ENCODE results near the gene TNK2.
"Not testable (repeated sequence)": the region's sequence is repeated elsewhere in the genome, so short reads cannot be mapped to it uniquely, and the experiment has no call there.

The TNK2 gene

DNA sequence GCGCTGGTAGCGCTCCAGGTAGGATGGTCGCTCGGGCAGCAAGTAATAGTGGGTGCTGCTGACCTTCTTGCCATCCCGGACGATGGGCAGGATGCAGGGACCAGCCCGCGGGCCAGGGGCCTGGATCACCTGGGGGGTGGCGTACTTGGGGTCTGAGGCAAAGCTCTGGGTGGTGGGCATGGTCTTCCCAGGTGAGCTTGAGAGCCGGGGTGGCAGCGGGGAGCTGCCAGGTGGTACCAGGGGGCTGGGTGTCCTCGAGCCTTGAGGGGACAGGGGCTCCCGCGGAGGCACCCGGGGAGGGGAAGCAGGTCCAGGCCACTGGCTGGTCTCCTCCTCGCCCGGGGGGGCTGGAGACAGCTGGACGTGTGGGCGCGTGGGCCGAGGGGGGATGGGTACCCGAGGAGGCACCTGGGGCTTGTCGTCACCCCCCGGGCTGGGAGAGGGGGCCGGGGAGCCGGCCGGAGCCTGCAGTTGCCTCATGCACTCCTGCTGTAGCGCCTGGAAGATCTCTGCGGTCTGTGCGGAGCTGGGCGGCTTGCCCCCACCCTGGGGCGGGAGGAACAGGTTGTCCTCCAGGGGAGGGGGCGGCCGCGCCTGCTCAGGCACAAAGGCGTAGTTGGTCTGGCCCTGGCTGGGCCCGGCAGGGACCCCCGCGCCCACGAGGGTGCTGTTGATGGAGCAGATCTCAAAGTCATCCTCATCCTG lies 40.6 kb downstream of the TNK2 start:
- DNase-seq, result no peak

DNA sequence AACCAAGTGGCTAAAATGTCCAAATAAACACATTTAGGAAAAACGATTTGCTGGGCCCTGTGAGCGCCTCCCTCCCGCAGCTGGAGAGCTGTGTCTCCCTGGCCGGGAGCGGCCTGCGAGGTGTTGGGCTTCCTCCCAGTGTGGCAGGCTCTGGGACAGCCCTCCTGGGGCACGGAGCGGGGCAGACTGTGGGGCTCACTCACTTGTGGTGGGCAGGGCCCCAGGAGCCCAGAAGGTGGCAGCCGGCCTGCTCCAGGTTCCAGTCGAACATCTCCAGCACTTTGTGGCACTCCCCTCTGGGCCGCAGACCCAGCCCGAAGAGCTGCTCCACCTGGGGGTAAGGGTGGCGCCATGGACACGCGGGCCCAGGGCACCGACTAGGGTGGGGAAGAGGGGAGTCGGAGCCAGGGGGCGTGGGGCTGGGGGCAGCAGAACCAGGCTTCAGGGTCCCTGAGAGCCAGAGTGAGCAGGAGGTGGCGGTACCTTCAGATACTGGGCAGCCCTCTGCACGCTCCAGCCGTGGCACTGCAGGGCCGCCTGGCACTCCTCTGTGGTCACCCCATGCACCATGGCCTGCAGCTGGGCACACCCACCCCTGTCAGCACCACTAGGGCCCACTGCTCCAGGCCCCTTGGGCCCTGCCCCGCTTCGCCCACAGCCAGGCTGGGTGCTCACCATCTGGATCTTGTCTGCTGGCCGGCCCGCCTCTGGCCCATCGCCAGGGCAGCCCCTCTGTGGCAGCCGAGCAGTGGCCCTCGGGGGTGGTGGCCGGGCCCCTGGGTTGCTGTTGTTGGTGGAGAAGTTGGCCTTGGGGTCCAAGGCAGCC lies 41.5 kb downstream of the TNK2 start:
- no peak for DNase-seq

DNA sequence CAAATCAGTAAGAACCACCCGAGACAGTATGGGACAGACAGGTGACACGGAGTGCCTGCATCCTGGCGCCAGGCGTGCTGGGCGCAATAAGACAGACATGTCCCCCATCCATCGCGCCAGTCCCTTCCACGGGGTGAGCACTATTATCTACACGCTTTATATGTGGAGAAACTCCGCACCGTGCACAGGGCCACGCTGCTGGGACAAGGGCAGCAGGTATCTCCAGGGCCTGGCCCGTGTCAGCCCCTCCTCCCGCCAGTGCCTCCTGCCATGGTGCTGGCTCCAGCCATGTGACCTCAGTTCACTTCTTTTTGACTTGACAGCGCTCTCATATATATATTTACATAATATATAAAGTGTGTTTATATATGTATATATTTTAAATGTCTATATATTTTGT lies 42.6 kb downstream of the TNK2 start:
- no peak for DNase-seq

DNA sequence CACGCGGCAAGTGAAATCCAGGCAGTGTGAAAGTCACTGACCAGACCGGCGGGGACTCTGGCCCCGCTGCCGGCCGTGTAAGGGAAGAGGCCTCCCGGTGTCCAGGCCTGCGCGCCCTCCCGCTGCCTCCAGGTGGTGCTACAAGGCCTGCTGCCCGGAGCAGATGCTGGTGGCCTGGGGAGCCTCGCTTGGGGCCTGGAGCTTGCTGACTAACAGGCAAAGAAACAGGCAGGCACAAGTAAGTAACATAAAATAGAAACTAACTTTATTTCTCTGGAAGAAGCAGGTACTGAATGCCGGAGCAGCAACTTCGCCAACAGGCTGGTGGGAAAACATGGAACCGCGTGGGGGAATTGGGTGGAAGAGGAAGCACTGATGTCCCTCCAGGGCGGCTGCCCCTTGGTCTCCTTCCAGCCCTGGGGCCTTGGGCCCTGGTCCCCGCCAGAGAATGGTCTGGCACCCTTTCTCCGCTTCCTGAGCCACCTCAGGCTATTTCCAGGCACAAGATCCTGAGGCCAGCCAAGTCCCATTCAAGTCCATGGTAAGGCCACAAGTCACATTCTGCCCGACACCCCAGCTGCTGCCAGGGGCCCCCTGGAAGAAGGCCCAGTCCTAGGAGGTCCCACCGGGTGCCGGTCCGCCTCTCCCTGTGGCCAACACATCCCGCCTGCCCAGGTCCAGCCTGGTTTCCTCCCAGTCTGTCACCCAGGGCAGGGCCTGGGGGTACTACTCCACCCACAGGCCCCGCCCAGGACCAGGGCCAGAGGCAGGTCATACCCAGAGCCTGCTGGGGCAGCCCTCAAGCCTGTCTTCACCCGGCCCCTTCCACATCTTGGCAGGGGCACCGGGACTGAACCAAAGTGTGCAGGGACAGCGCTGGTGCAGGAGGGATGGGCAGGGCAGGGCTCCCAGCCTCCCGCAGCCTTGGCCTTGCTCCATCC lies 45.0 kb downstream of the TNK2 start:
- DNase-seq, result no peak

DNA sequence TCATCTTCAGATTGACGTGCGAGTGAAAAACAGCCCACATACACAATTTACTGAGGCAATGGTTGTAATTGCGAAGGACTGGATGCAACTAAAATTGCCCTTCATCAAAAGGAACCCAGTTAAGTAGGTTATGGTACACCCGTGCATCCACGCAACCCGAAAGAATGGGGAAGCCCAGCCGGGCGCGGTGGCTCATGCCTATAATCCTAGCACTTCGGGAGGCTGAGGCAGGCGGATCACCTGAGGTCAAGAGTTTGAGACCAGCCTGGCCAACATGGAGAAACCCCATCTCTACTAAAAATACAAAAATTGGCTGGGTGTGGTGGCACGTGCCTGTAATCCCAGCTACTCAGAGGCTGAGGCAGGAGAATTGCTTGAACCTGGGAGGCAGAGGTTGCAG lies 46.0 kb downstream of the TNK2 start:
- not testable (repeated sequence) for DNase-seq

DNA sequence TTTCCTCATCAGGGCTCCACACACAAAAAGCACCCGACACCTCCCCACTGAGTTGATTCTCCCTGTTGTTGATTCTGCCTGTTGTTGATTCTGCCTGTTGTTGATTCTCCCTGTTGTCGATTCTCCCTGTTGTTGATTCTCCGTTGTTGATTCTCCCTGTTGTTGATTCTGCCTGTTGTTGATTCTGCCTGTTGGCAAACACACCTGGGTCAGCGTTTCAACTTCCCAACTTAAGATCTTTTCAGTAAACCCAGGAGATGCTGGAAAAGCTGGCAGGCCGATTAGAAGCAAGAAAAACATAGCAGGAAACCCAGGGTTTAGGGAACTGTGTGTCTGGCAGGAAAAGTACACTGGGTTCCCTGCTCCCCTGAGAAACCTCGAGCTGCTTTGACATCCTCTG lies 47.9 kb downstream of the TNK2 start:
- no peak for DNase-seq

DNA sequence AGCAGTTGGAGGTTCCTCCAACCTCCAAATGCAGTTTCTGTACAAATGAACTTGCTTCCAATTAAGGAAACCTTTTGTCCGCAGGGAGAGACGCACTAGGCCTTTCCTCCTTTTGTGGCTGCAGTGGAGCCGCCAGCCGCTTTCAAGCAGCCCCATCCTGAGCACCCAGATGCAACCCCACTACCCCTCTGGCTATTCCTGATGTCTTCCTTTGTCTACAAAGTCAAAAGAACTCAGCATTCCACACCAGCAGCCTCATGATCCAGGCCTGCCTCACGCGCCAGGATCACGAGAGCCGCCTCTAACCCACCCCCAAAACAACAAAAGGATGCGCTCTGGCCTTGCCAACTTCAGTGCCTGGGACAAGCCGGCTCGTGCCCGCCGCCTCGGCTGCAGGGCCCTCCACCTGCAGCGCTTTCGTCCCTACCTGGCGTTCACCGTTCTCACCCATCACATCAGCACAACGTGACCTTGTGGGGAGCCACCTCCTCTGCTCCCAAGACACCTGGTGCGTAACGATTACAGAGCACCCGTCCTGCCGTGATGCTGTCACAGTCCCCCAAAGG lies 48.4 kb downstream of the TNK2 start:
- no peak for DNase-seq

DNA sequence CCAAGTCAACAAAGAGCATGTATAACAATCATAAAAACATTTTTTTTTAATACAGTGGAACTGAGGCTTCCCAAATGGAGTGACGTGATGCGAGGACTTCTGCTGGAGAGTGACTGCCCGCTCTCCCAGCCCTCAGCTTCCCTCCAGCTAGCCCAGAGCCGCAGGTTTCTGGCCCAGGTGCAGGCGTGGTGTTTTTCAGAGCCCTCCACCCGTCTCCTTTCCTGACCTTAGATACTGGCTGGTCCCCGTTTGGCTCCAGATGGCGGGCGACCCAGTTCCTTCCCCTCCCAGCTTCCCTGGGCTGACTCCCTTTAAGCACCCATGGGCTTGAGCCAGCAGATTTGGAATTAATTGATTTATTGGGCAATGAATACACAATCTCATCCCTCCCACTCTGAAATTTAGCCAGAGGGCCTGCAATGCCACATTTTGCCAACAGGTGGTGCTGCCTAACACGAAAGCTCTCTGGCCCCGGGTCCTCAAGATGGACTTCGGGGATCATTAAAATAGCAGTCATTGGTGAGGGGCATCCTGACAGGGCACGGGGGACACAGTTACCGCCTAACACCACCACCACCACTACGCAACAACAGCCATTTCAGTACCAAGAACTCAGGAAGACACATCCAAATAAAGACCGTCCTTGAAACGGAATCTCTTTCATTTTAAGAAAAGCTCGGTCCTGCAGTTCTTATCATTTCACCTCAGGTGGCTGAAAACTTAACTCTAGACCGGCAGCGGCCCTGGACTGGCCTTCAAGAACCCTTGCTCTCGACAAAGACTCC lies 49.1 kb downstream of the TNK2 start:
- DNase-seq, result peak; percentile 39

DNA sequence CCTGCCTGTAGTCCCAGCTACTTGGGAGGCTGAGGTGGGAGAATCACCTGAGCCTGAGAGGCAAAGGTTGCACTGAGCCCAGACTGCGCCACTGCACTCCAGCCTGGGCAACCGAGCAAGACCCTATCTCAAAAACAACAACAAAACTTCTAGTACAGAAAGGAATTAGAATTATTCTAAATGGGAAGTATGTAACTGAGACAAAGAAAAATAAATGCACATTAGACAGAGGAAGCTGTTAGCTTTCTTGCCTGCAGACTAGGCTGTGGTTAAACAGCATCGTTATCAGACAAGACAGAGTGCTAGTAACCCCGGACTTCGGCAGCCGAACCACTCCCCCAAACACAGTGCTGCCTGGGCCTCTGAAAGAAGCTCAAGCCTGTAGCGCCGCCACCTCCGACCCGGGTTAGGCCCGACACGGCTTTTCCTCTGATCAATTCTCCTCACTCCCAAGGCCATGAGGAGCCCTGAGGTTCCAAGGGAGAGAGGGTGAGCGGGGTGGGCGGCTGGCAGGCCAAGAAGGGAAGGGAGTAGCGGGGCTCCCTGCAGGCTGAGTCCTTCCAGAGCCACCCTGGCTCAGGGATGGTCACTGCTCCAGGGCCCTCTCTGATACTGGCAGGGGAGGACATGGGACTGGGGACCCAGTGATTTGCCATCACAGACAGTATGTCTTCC lies 51.8 kb downstream of the TNK2 start:
- DNase-seq, result no peak

DNA sequence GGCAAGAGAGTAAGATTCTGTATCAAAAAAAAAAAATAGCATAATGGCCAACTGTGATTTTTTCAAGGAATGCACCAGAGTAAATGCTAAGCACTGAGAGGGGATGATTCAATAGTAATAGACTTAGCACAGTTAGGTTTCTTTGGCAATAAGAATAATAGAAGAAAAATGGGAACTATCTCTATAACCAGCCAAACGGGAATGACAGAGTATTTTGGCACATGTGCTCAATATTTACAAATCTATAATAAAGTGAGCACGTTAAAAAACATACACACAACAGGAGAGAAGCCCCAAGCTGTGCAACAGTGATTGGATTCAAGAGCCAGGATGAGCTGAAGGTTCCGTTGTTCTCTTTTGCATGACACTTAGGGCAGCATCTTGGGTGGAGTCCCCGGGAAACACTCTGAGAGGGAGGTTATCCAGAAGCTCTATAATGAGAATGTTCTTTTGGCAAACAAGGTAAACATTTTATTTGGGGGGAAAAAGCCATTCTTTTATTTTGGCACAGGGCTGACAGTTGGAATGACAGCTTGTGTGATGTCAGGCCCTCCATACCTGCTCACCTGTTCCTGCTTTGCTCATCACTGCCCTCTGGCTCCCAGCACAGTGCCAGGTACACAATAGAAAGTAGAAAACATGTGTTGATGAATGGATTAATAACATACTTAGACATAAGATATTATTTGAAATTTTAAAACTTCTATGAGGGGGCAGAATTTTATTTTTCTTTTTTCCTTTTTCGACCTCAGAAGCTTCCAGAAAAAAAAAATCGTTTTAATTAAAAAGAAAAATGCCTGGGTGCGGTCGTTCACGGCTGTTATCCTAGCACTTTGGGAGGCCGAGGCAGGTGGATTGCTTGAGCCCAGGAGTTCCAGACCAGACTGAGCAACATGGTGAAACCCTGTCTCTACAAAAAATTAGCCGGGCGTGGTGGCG lies 52.6 kb downstream of the TNK2 start:
- no peak for DNase-seq

DNA sequence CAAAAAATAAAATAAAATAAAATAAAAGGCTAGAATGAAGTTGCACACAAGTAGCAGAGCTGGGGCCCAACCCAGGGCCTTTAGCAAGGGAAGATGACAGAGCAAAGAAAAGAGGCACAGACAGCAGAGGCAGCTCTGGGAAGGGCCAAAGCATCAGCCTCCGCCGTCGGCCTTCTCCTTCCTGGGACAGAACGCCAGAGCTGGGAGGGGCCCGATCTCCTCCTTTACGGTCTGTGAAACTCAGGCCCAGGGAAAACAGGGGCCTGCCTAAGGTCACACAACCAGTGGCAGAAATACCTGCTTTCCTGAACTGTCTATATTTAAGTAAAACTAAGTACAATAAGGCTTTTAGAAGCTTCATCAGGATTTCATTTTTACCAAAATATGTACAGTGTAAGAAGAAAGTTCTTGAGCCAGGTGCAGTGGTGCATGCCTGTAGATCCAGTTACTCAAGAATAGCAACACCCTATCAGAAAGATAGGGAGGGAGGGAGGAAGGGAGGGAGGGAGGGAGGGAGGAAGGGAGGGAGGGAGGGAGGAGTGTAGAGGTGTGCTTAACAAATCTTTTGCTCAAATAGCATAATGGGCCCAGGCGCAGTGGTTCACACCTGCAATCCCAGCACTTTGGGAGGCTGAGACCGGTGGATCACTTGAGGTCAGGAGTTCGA lies 53.6 kb downstream of the TNK2 start:
- DNase-seq, result no peak

DNA sequence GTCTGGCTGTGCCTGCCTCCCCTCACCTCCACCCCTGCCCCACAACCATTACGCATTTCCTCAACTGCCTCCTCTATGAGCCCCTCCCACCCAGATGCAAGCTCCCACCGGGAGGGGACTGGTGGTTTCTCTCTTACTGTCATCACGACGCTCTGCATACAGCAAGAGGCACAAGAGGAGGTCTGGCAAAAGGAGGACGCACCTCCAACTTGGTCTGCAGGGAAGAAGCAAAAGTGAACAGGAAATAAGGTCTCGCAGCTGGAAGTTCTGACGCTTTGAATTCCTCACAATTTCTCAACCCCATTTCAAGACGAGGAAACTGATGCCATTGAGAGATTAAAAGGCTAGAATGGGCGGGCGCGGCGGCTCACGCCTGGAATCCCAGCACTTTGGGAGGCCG lies 54.4 kb downstream of the TNK2 start:
- DNase-seq, result no peak

DNA sequence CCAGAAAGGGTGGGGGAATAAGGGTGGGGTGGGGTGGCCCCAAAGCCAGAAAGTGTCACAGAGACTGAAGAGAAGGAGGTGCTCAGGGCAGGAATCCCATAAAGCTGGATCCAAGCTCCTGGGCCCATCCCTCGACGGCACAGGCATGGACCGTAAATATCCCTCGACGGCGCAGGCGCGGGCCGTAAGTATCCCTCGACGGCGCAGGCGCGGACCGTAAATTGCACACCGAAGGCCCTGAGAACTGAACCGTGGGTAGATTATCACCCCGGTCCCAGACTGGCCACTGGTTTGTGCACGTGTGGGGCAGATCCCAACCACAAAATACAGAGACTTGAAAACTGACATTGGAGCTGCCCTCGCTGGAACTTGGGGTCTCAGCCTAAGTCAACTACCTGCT lies 55.3 kb downstream of the TNK2 start:
- no peak for DNase-seq

DNA sequence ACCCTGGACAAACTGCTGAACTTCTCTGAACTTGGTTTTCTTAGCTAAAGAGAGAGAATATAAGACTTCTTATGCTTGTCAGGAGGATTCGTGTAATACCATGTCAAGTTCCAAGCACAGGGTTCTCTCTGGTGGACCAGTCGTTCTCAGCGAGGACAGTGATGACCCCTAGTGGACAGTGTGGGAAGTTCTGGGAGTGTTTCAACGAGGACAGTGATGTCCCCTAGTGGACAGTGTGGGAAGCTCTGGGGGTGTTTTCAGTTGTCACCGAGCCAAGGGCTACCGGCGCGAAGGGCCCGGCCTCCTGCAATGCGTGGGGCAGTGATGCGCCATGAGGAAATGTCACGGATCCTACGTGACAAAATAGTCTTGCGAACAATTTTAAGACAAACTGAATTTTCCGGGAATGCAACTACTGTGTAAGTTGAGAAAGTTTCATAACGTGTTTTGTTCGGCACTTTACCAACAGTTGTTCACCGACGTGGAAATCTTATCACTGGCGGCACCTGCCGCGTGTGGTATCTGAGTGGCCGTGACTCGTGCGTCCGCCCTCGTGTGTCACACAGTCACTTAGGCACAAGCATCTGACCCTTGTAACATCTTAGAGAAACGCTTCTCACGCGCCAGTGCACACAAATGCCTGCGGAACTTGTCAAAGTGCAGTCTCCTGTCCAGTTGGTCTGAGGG lies 57.4 kb downstream of the TNK2 start:
- peak; percentile 51 for DNase-seq

DNA sequence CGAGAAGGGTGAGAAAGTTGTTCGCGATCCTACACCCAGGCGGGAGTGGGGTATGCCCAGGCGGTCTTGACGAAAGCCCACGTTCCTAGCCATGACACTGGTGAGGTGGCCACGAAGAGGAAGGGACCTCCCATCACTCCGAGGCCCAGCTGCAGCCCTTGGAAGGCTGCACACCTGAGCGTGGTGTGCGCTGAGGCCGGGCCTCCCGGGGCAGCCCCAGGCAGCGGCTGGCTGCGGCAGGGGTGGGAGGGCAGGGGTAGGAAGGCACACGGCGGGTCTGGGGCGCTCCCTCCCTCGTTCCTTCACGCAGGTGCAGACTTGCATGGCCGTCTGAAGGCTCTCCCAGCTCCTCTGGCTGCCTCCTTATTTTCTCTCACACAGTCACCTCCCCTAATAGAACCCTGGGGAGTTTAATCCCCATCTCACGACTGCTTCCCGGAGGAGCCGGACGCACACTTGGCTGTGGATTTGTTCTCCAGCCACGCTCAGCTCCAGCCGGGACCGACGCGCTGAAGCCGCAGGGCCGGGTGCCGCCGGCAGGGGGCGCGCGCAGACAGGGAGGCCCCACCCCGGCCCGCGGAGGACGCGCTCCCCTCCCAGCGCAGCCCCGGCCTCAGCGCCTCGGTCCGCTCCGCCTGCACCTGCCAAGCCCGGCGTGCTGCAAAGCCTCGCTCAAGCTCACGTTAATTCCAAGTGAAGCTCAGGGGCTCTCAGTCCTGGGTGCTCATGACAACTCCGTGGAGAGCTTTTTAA lies 58.9 kb downstream of the TNK2 start:
- no peak for DNase-seq

DNA sequence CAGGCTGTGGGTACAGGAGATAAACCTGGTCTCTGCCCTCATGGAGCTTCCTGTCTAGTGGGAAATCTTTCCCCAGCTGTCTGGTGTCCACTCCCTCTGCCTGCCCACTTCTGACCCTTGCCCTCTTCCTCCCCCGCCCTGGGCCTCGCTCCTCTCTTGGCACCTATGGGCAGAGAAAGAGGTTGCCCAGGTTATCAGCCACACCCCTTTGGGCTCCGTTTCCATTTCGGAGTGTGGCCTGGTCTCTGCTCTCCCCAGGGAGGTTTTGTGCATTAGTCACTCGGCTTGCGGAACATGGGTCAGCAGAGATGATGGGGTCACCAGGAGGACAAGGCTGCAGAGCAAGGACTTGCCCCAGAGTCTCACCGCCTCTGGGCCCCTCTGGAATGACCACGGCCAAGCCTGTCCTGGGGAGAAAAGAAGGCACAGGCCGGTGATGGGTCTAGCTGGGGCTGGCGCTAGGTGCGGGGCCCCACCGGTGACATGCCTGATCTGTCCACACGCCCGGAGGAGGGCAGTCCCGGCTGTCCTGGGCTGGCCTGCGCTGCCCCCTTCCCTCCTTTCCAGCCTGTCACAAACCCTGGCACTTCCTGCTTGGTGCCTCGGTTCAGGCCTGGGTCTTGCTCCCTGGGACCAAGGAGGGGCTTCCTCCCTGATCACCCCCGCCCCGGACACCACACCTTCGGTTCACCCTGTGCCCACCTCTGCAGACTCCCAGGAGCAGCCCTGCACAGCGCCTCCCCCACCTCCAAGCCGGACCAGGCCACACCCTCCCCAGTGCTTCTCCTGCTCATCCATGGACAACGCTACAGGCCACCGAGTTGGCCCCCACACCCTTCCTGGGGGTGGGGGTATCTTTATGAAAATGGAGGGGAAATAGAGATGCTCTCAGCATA lies 61.0 kb downstream of the TNK2 start:
- no peak for DNase-seq

DNA sequence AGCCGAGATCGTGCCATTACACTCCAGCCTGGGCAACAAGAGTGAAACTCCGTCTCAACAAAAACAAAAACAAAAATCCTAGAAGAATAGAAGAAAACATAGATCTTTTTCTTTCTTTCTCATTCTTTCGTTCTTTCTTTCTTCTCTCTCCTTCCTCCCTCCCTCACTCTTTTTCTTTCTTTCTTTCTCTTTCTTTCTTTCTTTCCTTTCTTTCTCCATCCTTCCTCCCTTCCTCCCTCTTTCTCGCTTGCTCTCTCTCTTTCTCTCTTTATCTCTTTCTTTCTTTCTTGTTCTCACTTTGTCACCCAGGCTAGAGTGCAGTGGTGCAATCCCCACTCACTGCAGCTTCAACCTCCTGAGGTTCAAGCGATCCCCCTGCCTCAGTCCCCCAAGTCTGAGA lies 62.9 kb downstream of the TNK2 start:
- no peak for DNase-seq
